ENCODE data around the gene ANO10.

The ANO10 gene

GRCh38 chr3:43638594-43639447 is 17.0 kb upstream of the ANO10 start:
- H3K4me3 ChIP-seq (ENCODE audit: insufficient read length, low read depth): no peak overlapping the region
- H3K27me3 ChIP-seq (ENCODE audit: insufficient read depth, insufficient read length): no peaks in the 10 kb centered on the region
- no peak for DNase-seq (ENCODE audit: low read depth, low spot score)

DNA sequence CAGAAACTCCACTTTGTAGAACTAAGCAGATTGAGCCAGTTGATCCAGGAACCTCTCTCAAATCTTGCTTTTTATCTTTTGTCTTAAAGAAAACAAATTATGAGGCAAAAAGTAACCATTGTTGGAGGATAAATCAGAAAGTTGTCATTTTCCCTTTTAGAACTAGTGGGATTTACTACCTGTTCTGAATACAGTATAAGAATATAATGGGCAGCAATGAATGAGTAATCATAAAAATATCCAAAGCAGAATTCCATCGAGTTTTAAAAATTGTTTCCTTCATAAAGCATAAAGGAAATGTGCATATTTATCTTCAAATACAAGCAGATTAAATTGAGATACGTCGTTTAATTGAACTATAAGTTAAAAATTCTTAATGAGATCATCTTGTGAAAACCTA is 15.9 kb upstream of the ANO10 start:
- no peaks in the 10 kb centered on the region for H3K9me3 ChIP-seq (ENCODE audit: insufficient read depth, low read length)
- no peak overlapping the region for H3K4me3 ChIP-seq (ENCODE audit: insufficient read length, low read depth)
- no peaks in the 10 kb centered on the region for H3K27me3 ChIP-seq (ENCODE audit: insufficient read depth, insufficient read length)
- H3K9ac ChIP-seq (ENCODE audit: insufficient read length, low read depth): no peak overlapping the region
- H3K36me3 ChIP-seq (ENCODE audit: insufficient read depth, insufficient read length, low read length): no peaks in the 10 kb centered on the region
- H3K4me1 ChIP-seq (ENCODE audit: insufficient read depth, insufficient read length): peaks cover 5% of the 10 kb centered on the region
- no peak for DNase-seq (ENCODE audit: low read depth, low spot score)
- TF ChIP-seq SUZ12 (IDR thresholded peaks at IDR 0.05; ENCODE audit: extremely low read depth, insufficient read depth, insufficient read length) (no peak), YY1 (IDR thresholded peaks at IDR 0.05; ENCODE audit: insufficient read depth, insufficient read length) (no peak), ZNF274 (IDR thresholded peaks at IDR 0.05; ENCODE audit: low read depth, low read length) (no peak)

More at GRCh38 chr3:43638594-43639447, 17.0 kb upstream of the ANO10 start:
- TF ChIP-seq ZNF274 (IDR thresholded peaks at IDR 0.05; ENCODE audit: low read depth, low read length) (no peak), YY1 (IDR thresholded peaks at IDR 0.05; ENCODE audit: insufficient read depth, insufficient read length) (no peak), SUZ12 (IDR thresholded peaks at IDR 0.05; ENCODE audit: extremely low read depth, insufficient read depth, insufficient read length) (no peak)
- no peaks in the 10 kb centered on the region for H3K9me3 ChIP-seq (ENCODE audit: insufficient read depth, low read length)
- no peak overlapping the region for H3K9ac ChIP-seq (ENCODE audit: insufficient read length, low read depth)
- H3K4me1 ChIP-seq (ENCODE audit: insufficient read depth, insufficient read length): peaks cover 5% of the 10 kb centered on the region
- H3K36me3 ChIP-seq (ENCODE audit: insufficient read depth, insufficient read length, low read length): no peaks in the 10 kb centered on the region

DNA sequence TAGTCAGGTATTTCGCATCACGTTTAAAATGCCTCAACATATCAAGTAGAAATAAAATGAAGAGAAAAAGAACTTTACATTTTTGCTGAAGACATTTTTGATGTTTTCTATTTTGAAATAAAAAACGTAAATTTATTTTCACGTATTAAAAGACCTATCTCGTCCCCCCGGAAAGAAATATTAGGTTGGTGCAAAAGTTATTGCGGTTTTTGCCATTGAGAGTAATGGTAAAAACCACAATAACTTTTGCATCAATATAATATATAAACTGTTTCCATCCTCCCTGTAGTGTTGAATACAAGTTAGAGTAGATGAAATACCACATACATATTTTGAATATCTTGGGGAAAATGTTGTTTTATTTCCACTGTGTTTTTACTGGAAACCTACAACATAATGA is 11.2 kb upstream of the ANO10 start:
- no peak overlapping the region for H3K4me3 ChIP-seq (ENCODE audit: insufficient read length, low read depth)
- no peak for DNase-seq (ENCODE audit: low read depth, low spot score)
- no peak overlapping the region for H3K9ac ChIP-seq (ENCODE audit: insufficient read length, low read depth)
- H3K36me3 ChIP-seq (ENCODE audit: insufficient read depth, insufficient read length, low read length): no peaks in the 10 kb centered on the region
- TF ChIP-seq ZNF274 (IDR thresholded peaks at IDR 0.05; ENCODE audit: low read depth, low read length): no peak
- TF ChIP-seq YY1 (IDR thresholded peaks at IDR 0.05; ENCODE audit: insufficient read depth, insufficient read length): no peak
- TF ChIP-seq SUZ12 (IDR thresholded peaks at IDR 0.05; ENCODE audit: extremely low read depth, insufficient read depth, insufficient read length): no peak
- no peaks in the 10 kb centered on the region for H3K27me3 ChIP-seq (ENCODE audit: insufficient read depth, insufficient read length)
- no peaks in the 10 kb centered on the region for H3K4me1 ChIP-seq (ENCODE audit: insufficient read depth, insufficient read length)
- no peaks in the 10 kb centered on the region for H3K9me3 ChIP-seq (ENCODE audit: insufficient read depth, low read length)

- no peaks in the 10 kb centered on the region for H3K4me1 ChIP-seq (ENCODE audit: insufficient read depth, insufficient read length)
Observed at GRCh38 chr3:43632269-43632733, 10.5 kb upstream of the ANO10 start.

GRCh38 chr3:43629741-43630140 is 7.9 kb upstream of the ANO10 start:
- H3K9me3 ChIP-seq (ENCODE audit: insufficient read depth, low read length): no peaks in the 10 kb centered on the region
- no peaks in the 10 kb centered on the region for H3K27me3 ChIP-seq (ENCODE audit: insufficient read depth, insufficient read length)
- no peak for DNase-seq (ENCODE audit: low read depth, low spot score)
- no peak overlapping the region for H3K9ac ChIP-seq (ENCODE audit: insufficient read length, low read depth)
- no peaks in the 10 kb centered on the region for H3K4me1 ChIP-seq (ENCODE audit: insufficient read depth, insufficient read length)
- no peaks in the 10 kb centered on the region for H3K36me3 ChIP-seq (ENCODE audit: insufficient read depth, insufficient read length, low read length)
- H3K4me3 ChIP-seq (ENCODE audit: insufficient read length, low read depth): no peak overlapping the region
- TF ChIP-seq SUZ12 (IDR thresholded peaks at IDR 0.05; ENCODE audit: extremely low read depth, insufficient read depth, insufficient read length): no peak
- no peak for TF ChIP-seq YY1 (IDR thresholded peaks at IDR 0.05; ENCODE audit: insufficient read depth, insufficient read length)
- TF ChIP-seq ZNF274 (IDR thresholded peaks at IDR 0.05; ENCODE audit: low read depth, low read length): no peak

More at GRCh38 chr3:43632269-43632733, 10.5 kb upstream of the ANO10 start:
- Histone ChIP-seq H3K9ac (ENCODE audit: insufficient read length, low read depth) (no peak overlapping the region), H3K27me3 (ENCODE audit: insufficient read depth, insufficient read length) (no peaks in the 10 kb centered on the region), H3K9me3 (ENCODE audit: insufficient read depth, low read length) (no peaks in the 10 kb centered on the region), H3K36me3 (ENCODE audit: insufficient read depth, insufficient read length, low read length) (no peaks in the 10 kb centered on the region), H3K4me3 (ENCODE audit: insufficient read length, low read depth) (no peak overlapping the region)
- TF ChIP-seq ZNF274 (IDR thresholded peaks at IDR 0.05; ENCODE audit: low read depth, low read length): no peak
- no peak for TF ChIP-seq SUZ12 (IDR thresholded peaks at IDR 0.05; ENCODE audit: extremely low read depth, insufficient read depth, insufficient read length)
- no peak for TF ChIP-seq YY1 (IDR thresholded peaks at IDR 0.05; ENCODE audit: insufficient read depth, insufficient read length)
- no peak for DNase-seq (ENCODE audit: low read depth, low spot score)

DNA sequence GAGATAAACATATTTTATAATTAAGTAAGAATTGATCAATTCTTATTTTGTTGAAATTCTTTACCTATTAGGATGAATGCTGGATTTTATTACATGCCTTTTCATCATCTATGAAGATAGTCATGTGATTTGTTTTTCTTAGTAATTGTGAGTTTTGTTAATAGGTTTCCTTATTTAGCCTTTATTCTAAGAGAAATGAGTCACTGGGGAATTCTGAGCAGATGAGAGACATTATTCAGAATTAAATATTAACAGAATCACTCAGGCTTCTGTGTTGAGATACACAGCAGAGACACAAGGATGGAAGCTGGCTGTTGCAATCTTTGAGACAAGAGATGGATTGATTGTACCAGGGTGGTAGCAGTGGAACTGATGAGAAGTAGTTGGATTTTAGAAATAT is 7.4 kb upstream of the ANO10 start:
- DNase-seq (ENCODE audit: low read depth, low spot score): no peak
- no peak for TF ChIP-seq YY1 (IDR thresholded peaks at IDR 0.05; ENCODE audit: insufficient read depth, insufficient read length)
- TF ChIP-seq ZNF274 (IDR thresholded peaks at IDR 0.05; ENCODE audit: low read depth, low read length): no peak
- H3K4me1 ChIP-seq (ENCODE audit: insufficient read depth, insufficient read length): no peaks in the 10 kb centered on the region

DNA sequence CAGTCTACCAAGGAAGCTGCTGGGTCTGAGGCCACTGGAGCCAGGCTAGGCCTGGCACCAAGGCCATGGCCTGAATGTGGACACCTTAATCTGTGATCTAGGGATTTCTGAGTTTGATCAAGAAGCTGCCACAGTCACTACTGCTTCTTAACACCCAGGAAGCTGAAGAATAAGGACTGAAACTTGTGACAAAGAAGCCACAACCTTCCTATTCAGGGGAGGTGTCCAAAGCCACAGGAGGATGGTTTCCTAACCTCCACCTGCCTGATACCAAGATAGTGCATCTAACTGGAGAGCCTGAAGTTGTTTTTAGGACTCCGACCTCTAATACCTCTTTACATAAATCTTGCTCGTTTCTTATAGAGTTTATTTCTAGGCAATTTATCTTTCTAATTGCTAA is 5.5 kb upstream of the ANO10 start:
- Histone ChIP-seq H3K36me3 (ENCODE audit: insufficient read depth, insufficient read length, low read length) (no peaks in the 10 kb centered on the region), H3K27me3 (ENCODE audit: insufficient read depth, insufficient read length) (no peaks in the 10 kb centered on the region), H3K4me3 (ENCODE audit: insufficient read length, low read depth) (no peak overlapping the region), H3K4me1 (ENCODE audit: insufficient read depth, insufficient read length) (peaks cover 2% of the 10 kb centered on the region), H3K9ac (ENCODE audit: insufficient read length, low read depth) (no peak overlapping the region), H3K9me3 (ENCODE audit: insufficient read depth, low read length) (no peaks in the 10 kb centered on the region)
- no peak for DNase-seq (ENCODE audit: low read depth, low spot score)
- TF ChIP-seq SUZ12 (IDR thresholded peaks at IDR 0.05; ENCODE audit: extremely low read depth, insufficient read depth, insufficient read length) (no peak), ZNF274 (IDR thresholded peaks at IDR 0.05; ENCODE audit: low read depth, low read length) (no peak), YY1 (IDR thresholded peaks at IDR 0.05; ENCODE audit: insufficient read depth, insufficient read length) (no peak)

More for the DNA sequence above, 7.4 kb upstream of the ANO10 start:
- Histone ChIP-seq H3K4me3 (ENCODE audit: insufficient read length, low read depth) (no peak overlapping the region), H3K27me3 (ENCODE audit: insufficient read depth, insufficient read length) (no peaks in the 10 kb centered on the region), H3K9ac (ENCODE audit: insufficient read length, low read depth) (no peak overlapping the region), H3K9me3 (ENCODE audit: insufficient read depth, low read length) (no peaks in the 10 kb centered on the region), H3K36me3 (ENCODE audit: insufficient read depth, insufficient read length, low read length) (no peaks in the 10 kb centered on the region)

Data from NT2/D1 (cell line).